Chondrocyte (in vitro differentiated cells): ENCODE results near the gene DGKA. TPM values are rescaled to one million over a fixed set of nuclear protein-coding genes. Genes with fewer than 3 reads are reported as not detected.

Experiments used
- DNase-seq: peaks from one replicate; pipeline ENCODE4 v3.0.0; 2021; ENCODE audit warnings: mixed read lengths, low spot score
- H3K27ac Mint-ChIP-seq: one replicate; pipeline ENCODE4 v1.8.0; 2021; ENCODE audit warnings: mild to moderate bottlenecking, moderate library complexity, mixed read lengths; ENCODE audit not compliant: unreplicated experiment
- H3K27me3 Mint-ChIP-seq: 2 replicates; pipeline ENCODE4 v1.8.0; 2021; ENCODE audit warnings: low read depth, mixed read lengths
- H3K36me3 Mint-ChIP-seq: 2 replicates; pipeline ENCODE4 v1.8.0; 2021; ENCODE audit warnings: low read depth, mixed read lengths
- H3K4me1 Mint-ChIP-seq: 2 replicates; pipeline ENCODE4 v1.8.0; 2021; ENCODE audit warnings: low read depth, mild to moderate bottlenecking, mixed read lengths
- H3K4me3 Mint-ChIP-seq: one replicate; pipeline ENCODE4 v1.8.0; 2021; ENCODE audit warnings: mild to moderate bottlenecking, moderate library complexity, mixed read lengths; ENCODE audit not compliant: unreplicated experiment
- H3K9me3 Mint-ChIP-seq: 2 replicates; pipeline ENCODE4 v1.8.0; 2021; ENCODE audit warnings: low read depth, mixed read lengths
- CTCF ChIP-seq: fragments of 200-600 bp; sonication (generic); IDR thresholded peaks from 2 replicates; pipeline ENCODE4 v1.5.0; 2021; ENCODE audit warnings: antibody characterized with exemption, mild to moderate bottlenecking, moderate library complexity
- total RNA-seq: library from RNA; stranded (reverse); gene quantifications from 3 replicates; pipeline ENCODE4 v1.2.1, GENCODE V29; 2021

DGKA gene
- total RNA-seq, 1 donor from 2014 or later: 66.4 TPM

DNA sequence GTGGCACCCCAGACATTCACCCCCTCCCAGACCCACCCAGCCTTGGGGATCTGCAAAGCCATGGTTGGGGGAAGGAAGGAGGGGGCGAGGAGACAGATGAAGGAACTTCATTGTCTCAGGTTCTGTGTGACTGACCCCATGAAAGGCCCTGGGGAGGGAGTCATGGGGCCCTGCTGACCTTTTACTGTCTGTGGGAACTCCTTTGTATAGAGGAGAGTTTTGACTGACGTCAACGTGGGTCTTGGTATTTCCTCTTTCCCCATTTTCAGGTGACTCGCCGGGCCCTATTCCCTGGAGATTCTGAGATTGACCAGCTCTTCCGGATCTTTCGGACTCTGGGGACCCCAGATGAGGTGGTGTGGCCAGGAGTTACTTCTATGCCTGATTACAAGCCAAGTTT, 39.8 kb downstream of the DGKA start:
- no peak for TF ChIP-seq CTCF
- Mint-ChIP-seq H3K4me3 (no peak overlapping the region), H3K4me1 (peaks cover 27% of the 10 kb centered on the region), H3K9me3 (no peaks in the 10 kb centered on the region), H3K27me3 (no peaks in the 10 kb centered on the region), H3K36me3 (peaks cover 1% of the 10 kb centered on the region), H3K27ac (peak overlapping the region; percentile 68)
- no peak for DNase-seq

GRCh38 chr12:55972042-55972441, 41.1 kb downstream of the DGKA start:
- Mint-ChIP-seq H3K27ac (no peak overlapping the region), H3K27me3 (no peaks in the 10 kb centered on the region), H3K36me3 (peaks cover 1% of the 10 kb centered on the region), H3K4me1 (peaks cover 25% of the 10 kb centered on the region), H3K4me3 (no peak overlapping the region), H3K9me3 (no peaks in the 10 kb centered on the region)
- no peak for DNase-seq
- TF ChIP-seq CTCF: no peak

GRCh38 chr12:55972456-55972855, 41.5 kb downstream of the DGKA start:
- no peak for DNase-seq
- Mint-ChIP-seq H3K4me1 (peaks cover 21% of the 10 kb centered on the region), H3K27ac (no peak overlapping the region), H3K36me3 (peaks cover 1% of the 10 kb centered on the region), H3K9me3 (no peaks in the 10 kb centered on the region), H3K27me3 (no peaks in the 10 kb centered on the region), H3K4me3 (no peak overlapping the region)
- TF ChIP-seq CTCF: no peak

- Mint-ChIP-seq H3K27me3 (no peaks in the 10 kb centered on the region), H3K27ac (no peak overlapping the region)
- DNase-seq: peak; percentile 24
These were observed 42.1 kb downstream of the DGKA start for GRCh38 chr12:55972911-55973598.

More at GRCh38 chr12:55972911-55973598, 42.1 kb downstream of the DGKA start:
- Mint-ChIP-seq H3K4me3 (no peak overlapping the region), H3K9me3 (no peaks in the 10 kb centered on the region), H3K4me1 (peaks cover 15% of the 10 kb centered on the region), H3K36me3 (peaks cover 1% of the 10 kb centered on the region)
- no peak for TF ChIP-seq CTCF
